HepG2 (cell line): ENCODE measurements around the gene TSSK2. TPM values are rescaled to one million over a fixed set of nuclear protein-coding genes. Genes with fewer than 3 reads are reported as not detected.

ENCODE experiments used
- ATAC-seq: fragments of 200-7000 bp; cut with Tn5 transposase; 3 replicates; pipeline ENCODE4 v1.9.1; 2020; ENCODE audit warnings: mild to moderate bottlenecking, moderate library complexity
- BruUV-seq: library from RNA; stranded (reverse); fragments of 400-500 nt; replicated peaks from 2 replicates; lab custom pipeline; 2021; lab: Mats Ljungman, UMichigan
- CTCF ChIA-PET: fragments of 300-600 bp; formaldehyde crosslinking; extraction: SDS; loops from one replicate; lab custom pipeline; 2021; ENCODE audit warnings: low total read pairs, inconsistent platforms, low intra/inter-chr PET ratio; lab: Yijun Ruan, JAX
- POLR2A ChIA-PET: fragments of 350-600 bp; sonication (Branson Sonifier 250); formaldehyde crosslinking; loops from one replicate; lab custom pipeline; 2020; ENCODE audit warnings: antibody characterized with exemption, inconsistent platforms; lab: Yijun Ruan, JAX
- DNase-seq: peaks from one replicate; pipeline ENCODE4 v3.0.0-alpha.2; 2015; ENCODE audit warnings: low spot score
- FAIRE-seq: peaks from 3 replicates; lab custom pipeline; 2011; peaks lifted over from hg19 to GRCh38; lab: Jason Lieb, UNC
- H2AFZ ChIP-seq: one replicate; pipeline ENCODE4 v1.6.1; 2011; ENCODE audit warnings: low read length, inconsistent platforms
- H3K27ac ChIP-seq: fragments of 300-600 bp; 3 replicates; pipeline ENCODE4 v1.8.0; 2011; ENCODE audit warnings: mixed run types, mild to moderate bottlenecking, mixed read lengths, low read length, inconsistent platforms; ENCODE audit not compliant: insufficient read depth; ENCODE audit errors: extremely low read length
- H3K27me3 ChIP-seq, 2 experiments: fragments of 200-600 bp in 1 of 2; 2 replicates in 1 of 2; 3 replicates in 1 of 2; pipeline versions ENCODE4 v1.6.0 to v1.8.0; 2011; ENCODE audit warnings: low read length in 2 of 2, mild to moderate bottlenecking in 2 of 2, moderate library complexity in 2 of 2, inconsistent platforms in 1 of 2; ENCODE audit not compliant: insufficient read depth in 2 of 2, control insufficient read depth in 1 of 2
- H3K36me3 ChIP-seq, 2 experiments: fragments of 200-600 bp in 1 of 2; replicated peaks in 1 of 2; 2 replicates in 1 of 2; 3 replicates in 1 of 2; pipeline versions ENCODE4 v1.5.1 to v1.8.0; 2011; ENCODE audit warnings: low read length in 2 of 2, inconsistent platforms in 1 of 2; ENCODE audit not compliant: insufficient read depth in 2 of 2, control insufficient read depth in 1 of 2
- H3K4me1 ChIP-seq: 2 replicates; pipeline ENCODE4 v1.5.1; 2012; ENCODE audit warnings: low read length, inconsistent platforms; ENCODE audit not compliant: insufficient read depth
- H3K4me2 ChIP-seq: 2 replicates; pipeline ENCODE4 v1.6.0; 2011; ENCODE audit warnings: low read depth, low read length, inconsistent platforms
- H3K4me3 ChIP-seq, 3 experiments: fragments of 200-600 bp in 1 of 3; sonication (generic), shearing (Covaris generic) in 1 of 3; replicated peaks in 1 of 3; 2 replicates each; pipeline ENCODE4 v1.5.1; 2011 to 2016; ENCODE audit warnings: low read length in 3 of 3, inconsistent platforms in 2 of 3, low read depth in 2 of 3, mild to moderate bottlenecking in 2 of 3, control low read depth in 1 of 3, mixed read lengths in 1 of 3; ENCODE audit not compliant: insufficient read depth in 1 of 3
- H3K79me2 ChIP-seq: one replicate; pipeline ENCODE4 v1.6.1; 2011; ENCODE audit warnings: low read length, inconsistent platforms; ENCODE audit not compliant: insufficient read depth
- H3K9ac ChIP-seq: 2 replicates; pipeline ENCODE4 v1.6.0; 2011; ENCODE audit warnings: mild to moderate bottlenecking, low read depth, low read length, inconsistent platforms; ENCODE audit not compliant: insufficient read depth
- H3K9me3 ChIP-seq: 2 replicates; pipeline ENCODE4 v1.5.1; 2012; ENCODE audit warnings: mild to moderate bottlenecking, low read length
- H4K20me1 ChIP-seq: 2 replicates; pipeline ENCODE4 v1.6.0; 2011; ENCODE audit warnings: inconsistent platforms, mild to moderate bottlenecking, low read length, moderate library complexity; ENCODE audit not compliant: insufficient read depth
- CCDC6 ChIP-seq: sonication (generic); formaldehyde crosslinking; IDR thresholded peaks from 2 replicates; pipeline ENCODE4 v1.8.1; 2022; ENCODE audit warnings: mild to moderate bottlenecking, missing genetic modification reagents, moderate library complexity
- CENPX ChIP-seq: sonication (generic); formaldehyde crosslinking; IDR thresholded peaks from 2 replicates; pipeline ENCODE4 v1.9.0; 2021; ENCODE audit warnings: mild to moderate bottlenecking, missing genetic modification reagents, moderate library complexity
- ELF1 ChIP-seq: sonication (generic); formaldehyde crosslinking; IDR thresholded peaks from 2 replicates; pipeline ENCODE4 v1.4.0; 2020; ENCODE audit warnings: missing genetic modification reagents
- HDAC2 ChIP-seq: sonication (generic); formaldehyde crosslinking; IDR thresholded peaks from 2 replicates; pipeline ENCODE4 v1.4.0; 2020; ENCODE audit warnings: missing genetic modification reagents
- KMT2B ChIP-seq: IDR thresholded peaks from 2 replicates; pipeline ENCODE4 v1.6.1; 2016; ENCODE audit warnings: missing genetic modification reagents, missing compliant biosample characterization
- MXD4 ChIP-seq: IDR thresholded peaks from 2 replicates; pipeline ENCODE4 v1.6.1; 2016; ENCODE audit warnings: mild to moderate bottlenecking, missing biosample characterization, missing genetic modification reagents
- PAF1 ChIP-seq: IDR thresholded peaks from 2 replicates; pipeline ENCODE4 v1.6.1; 2016; ENCODE audit warnings: missing genetic modification reagents, missing compliant biosample characterization
- POGZ ChIP-seq: sonication (generic); formaldehyde crosslinking; IDR thresholded peaks from 2 replicates; pipeline ENCODE4 v1.4.0; 2020; ENCODE audit warnings: mild to moderate bottlenecking, missing genetic modification reagents
- RELA ChIP-seq: sonication (generic); formaldehyde crosslinking; IDR thresholded peaks from 2 replicates; pipeline ENCODE4 v1.4.0; 2020; ENCODE audit warnings: missing genetic modification reagents
- SMARCE1 ChIP-seq: fragments of 450-650 bp; IDR thresholded peaks from 2 replicates; pipeline ENCODE4 v1.6.1; 2017; ENCODE audit warnings: borderline replicate concordance
- SRSF9 ChIP-seq: fragments of 200-400 bp; formaldehyde crosslinking; IDR thresholded peaks from 2 replicates; pipeline ENCODE4 v1.6.1; 2018; ENCODE audit warnings: borderline replicate concordance, mild to moderate bottlenecking, low read depth, low read length; ENCODE audit not compliant: insufficient read depth, poor library complexity, severe bottlenecking
- TBP ChIP-seq: sonication (generic); formaldehyde crosslinking; IDR thresholded peaks from 2 replicates; pipeline ENCODE4 v1.5.0; 2020; ENCODE audit warnings: missing genetic modification reagents
- ZFP41 ChIP-seq: sonication (generic); formaldehyde crosslinking; IDR thresholded peaks from 2 replicates; pipeline ENCODE4 v1.4.0; 2020; ENCODE audit warnings: mild to moderate bottlenecking, missing genetic modification reagents, borderline replicate concordance
- ZNF253 ChIP-seq: sonication (generic); formaldehyde crosslinking; IDR thresholded peaks from 2 replicates; pipeline ENCODE4 v1.8.0; 2022; ENCODE audit warnings: mild to moderate bottlenecking, missing genetic modification reagents, borderline replicate concordance
- ZNF382 ChIP-seq: sonication (generic); formaldehyde crosslinking; IDR thresholded peaks from 2 replicates; pipeline ENCODE4 v1.5.0; 2020; ENCODE audit warnings: missing genetic modification reagents, mild to moderate bottlenecking, borderline replicate concordance
- ZNF672 ChIP-seq: sonication (generic); formaldehyde crosslinking; IDR thresholded peaks from 2 replicates; pipeline ENCODE4 v1.8.1; 2022; ENCODE audit warnings: missing genetic modification reagents
- WGBS: methylation state at CpG from one replicate; pipeline ENCODE4 v1.1.6; 2017; ENCODE audit warnings: low lambda C conversion rate; 5-methylcytosine and 5-hydroxymethylcytosine counted together
- in situ Hi-C: cut with HindIII; loops from 2 replicates; pipeline ENCODE4 v1.10.0; 2017; ENCODE audit warnings: low pct_unique_long_range_greater_than_20kb; ENCODE audit not compliant: extremely low pct_ligation_motif_present
- intact Hi-C: fragments of 100-400 bp; cut with micrococcal nuclease; formaldehyde crosslinking; loops from one replicate; pipeline ENCODE4 v1.10.0; 2022; ENCODE audit not compliant: unreplicated experiment
- polyA plus RNA-seq, 8 experiments: library from polyadenylated mRNA; depleted of rRNA in 3 of 8; stranded (reverse) in 7 of 8; unstranded in 1 of 8; fragments of >200 nt; fragmentation: Illumina TruSeq in 4 of 8; extraction: Trizol in 4 of 8; gene quantifications; 2 replicates each; pipeline versions ENCODE4 v1.2.1 to v1.2.3, GENCODE V29; 2011 to 2016; ENCODE audit warnings: low read depth in 4 of 8, missing spikeins in 1 of 8, mixed read lengths in 1 of 8; ENCODE audit not compliant: insufficient read depth in 1 of 8
- total RNA-seq, 5 experiments: library from RNA; depleted of rRNA; stranded (reverse); fragments of >200 nt; fragmentation: Illumina TruSeq; extraction: Trizol; gene quantifications; 2 replicates each; pipeline ENCODE4 v1.2.3, GENCODE V29; 2016; ENCODE audit warnings: low read depth in 1 of 5
- TF ChIP-seq, protein P1 (sequence below): sonication (generic); formaldehyde crosslinking; IDR thresholded peaks from 2 replicates; pipeline ENCODE4 v1.4.0; 2020; ENCODE audit warnings: missing genetic modification reagents, borderline replicate concordance
- TF ChIP-seq, protein P2 (sequence below): sonication (generic); formaldehyde crosslinking; IDR thresholded peaks from 2 replicates; pipeline ENCODE4 v1.9.0; 2021; ENCODE audit warnings: missing genetic modification reagents, borderline replicate concordance
- TF ChIP-seq, protein P3 (sequence below): sonication (generic); formaldehyde crosslinking; IDR thresholded peaks from 2 replicates; pipeline ENCODE4 v1.5.0; 2020; ENCODE audit warnings: mild to moderate bottlenecking, missing genetic modification reagents, borderline replicate concordance

Gene TSSK2
- total and polyA plus RNA-seq, 2 of the 13 experiments (the other 11 are each of a cell fraction or from before 2014, with no cell fraction given) = not detected

DNA sequence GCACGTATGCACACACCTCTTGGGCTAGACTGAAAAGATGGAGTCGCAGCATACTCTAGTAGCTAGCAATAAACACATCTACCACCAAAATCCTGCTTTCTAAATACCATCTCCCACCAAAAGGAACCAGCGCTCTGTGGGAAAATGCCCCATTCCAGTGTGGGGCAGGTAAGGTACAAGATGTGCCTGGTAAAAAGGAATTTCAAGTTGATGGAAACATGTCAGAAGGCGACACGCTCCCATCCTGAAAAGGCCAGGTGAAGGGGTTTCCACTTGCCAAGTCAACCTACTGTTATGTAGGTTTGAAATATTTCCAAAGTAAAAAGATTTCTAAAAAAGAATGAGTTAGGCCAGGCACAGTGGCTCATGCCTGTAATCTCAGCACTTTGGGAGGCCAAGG, 17.7 kb upstream of the TSSK2 start:
- peaks cover 42% of the 10 kb centered on the region for H3K4me1 ChIP-seq
- no peak overlapping the region for H3K27ac ChIP-seq
- POLR2A ChIA-PET = no interaction called here
- ATAC-seq = no peak
- BruUV-seq = no TSS peak
- DNase-seq = no peak
- in situ Hi-C loops (no loop called here), intact Hi-C loops (no loop called here)
- H3K9me3 ChIP-seq = no peaks in the 10 kb centered on the region
- no peak overlapping the region for H3K4me3 ChIP-seq
- no peaks in the 10 kb centered on the region; a peak in 1 of 5 replicates for H3K27me3 ChIP-seq
- WGBS = 98% methylated on average over 5 of the region's 5 CpGs
- peaks cover 82% of the 10 kb centered on the region for H3K79me2 ChIP-seq
- no peak overlapping the region for H3K4me2 ChIP-seq
- CTCF ChIA-PET = no interaction called here
- no peak for FAIRE-seq
- H3K36me3 ChIP-seq = peaks cover 1 to 15% of the 10 kb centered on the region in 2 experiments; a peak in 4 of 5 replicates
- peaks cover 59% of the 10 kb centered on the region for H4K20me1 ChIP-seq
- H2AFZ ChIP-seq = no peak overlapping the region
- no peak overlapping the region for H3K9ac ChIP-seq
- no peak for TF ChIP-seq ZFP41 (CRISPR knock-in tag)
- TF ChIP-seq CENPX (CRISPR knock-in tag) = no peak
- TF ChIP-seq RELA (CRISPR knock-in tag) = no peak
- no peak for TF ChIP-seq SRSF9
- TF ChIP-seq CCDC6 = no peak
- no peak for TF ChIP-seq KMT2B (CRISPR knock-in tag)
- TF ChIP-seq ZNF672 = no peak
- no peak for TF ChIP-seq PAF1 (CRISPR knock-in tag)
- TF ChIP-seq ELF1 (CRISPR knock-in tag) = no peak
- TF ChIP-seq, protein P1, sequence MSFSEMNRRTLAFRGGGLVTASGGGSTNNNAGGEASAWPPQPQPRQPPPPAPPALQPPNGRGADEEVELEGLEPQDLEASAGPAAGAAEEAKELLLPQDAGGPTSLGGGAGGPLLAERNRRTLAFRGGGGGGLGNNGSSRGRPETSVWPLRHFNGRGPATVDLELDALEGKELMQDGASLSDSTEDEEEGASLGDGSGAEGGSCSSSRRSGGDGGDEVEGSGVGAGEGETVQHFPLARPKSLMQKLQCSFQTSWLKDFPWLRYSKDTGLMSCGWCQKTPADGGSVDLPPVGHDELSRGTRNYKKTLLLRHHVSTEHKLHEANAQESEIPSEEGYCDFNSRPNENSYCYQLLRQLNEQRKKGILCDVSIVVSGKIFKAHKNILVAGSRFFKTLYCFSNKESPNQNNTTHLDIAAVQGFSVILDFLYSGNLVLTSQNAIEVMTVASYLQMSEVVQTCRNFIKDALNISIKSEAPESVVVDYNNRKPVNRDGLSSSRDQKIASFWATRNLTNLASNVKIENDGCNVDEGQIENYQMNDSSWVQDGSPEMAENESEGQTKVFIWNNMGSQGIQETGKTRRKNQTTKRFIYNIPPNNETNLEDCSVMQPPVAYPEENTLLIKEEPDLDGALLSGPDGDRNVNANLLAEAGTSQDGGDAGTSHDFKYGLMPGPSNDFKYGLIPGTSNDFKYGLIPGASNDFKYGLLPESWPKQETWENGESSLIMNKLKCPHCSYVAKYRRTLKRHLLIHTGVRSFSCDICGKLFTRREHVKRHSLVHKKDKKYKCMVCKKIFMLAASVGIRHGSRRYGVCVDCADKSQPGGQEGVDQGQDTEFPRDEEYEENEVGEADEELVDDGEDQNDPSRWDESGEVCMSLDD (CRISPR knock-in tag) = no peak
- TF ChIP-seq ZNF382 = no peak
- TF ChIP-seq SMARCE1 = no peak
- TF ChIP-seq TBP = no peak
- TF ChIP-seq, protein P2, sequence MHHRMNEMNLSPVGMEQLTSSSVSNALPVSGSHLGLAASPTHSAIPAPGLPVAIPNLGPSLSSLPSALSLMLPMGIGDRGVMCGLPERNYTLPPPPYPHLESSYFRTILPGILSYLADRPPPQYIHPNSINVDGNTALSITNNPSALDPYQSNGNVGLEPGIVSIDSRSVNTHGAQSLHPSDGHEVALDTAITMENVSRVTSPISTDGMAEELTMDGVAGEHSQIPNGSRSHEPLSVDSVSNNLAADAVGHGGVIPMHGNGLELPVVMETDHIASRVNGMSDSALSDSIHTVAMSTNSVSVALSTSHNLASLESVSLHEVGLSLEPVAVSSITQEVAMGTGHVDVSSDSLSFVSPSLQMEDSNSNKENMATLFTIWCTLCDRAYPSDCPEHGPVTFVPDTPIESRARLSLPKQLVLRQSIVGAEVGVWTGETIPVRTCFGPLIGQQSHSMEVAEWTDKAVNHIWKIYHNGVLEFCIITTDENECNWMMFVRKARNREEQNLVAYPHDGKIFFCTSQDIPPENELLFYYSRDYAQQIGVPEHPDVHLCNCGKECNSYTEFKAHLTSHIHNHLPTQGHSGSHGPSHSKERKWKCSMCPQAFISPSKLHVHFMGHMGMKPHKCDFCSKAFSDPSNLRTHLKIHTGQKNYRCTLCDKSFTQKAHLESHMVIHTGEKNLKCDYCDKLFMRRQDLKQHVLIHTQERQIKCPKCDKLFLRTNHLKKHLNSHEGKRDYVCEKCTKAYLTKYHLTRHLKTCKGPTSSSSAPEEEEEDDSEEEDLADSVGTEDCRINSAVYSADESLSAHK (CRISPR knock-in tag) = no peak
- TF ChIP-seq POGZ = no peak
- TF ChIP-seq HDAC2 (CRISPR knock-in tag) = no peak
- TF ChIP-seq, protein P3, sequence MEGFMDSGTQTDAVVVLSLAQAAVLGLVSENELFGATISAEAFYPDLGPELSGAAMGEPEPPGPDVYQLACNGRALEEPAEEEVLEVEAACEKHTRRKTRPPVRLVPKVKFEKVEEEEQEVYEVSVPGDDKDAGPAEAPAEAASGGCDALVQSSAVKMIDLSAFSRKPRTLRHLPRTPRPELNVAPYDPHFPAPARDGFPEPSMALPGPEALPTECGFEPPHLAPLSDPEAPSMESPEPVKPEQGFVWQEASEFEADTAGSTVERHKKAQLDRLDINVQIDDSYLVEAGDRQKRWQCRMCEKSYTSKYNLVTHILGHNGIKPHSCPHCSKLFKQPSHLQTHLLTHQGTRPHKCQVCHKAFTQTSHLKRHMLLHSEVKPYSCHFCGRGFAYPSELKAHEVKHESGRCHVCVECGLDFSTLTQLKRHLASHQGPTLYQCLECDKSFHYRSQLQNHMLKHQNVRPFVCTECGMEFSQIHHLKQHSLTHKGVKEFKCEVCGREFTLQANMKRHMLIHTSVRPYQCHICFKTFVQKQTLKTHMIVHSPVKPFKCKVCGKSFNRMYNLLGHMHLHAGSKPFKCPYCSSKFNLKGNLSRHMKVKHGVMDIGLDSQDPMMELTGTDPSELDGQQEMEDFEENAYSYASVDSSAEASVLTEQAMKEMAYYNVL (CRISPR knock-in tag) = no peak
- TF ChIP-seq MXD4 (CRISPR knock-in tag) = no peak
- TF ChIP-seq ZNF253 (CRISPR knock-in tag) = no peak
